ENCODE results near the gene NTNG2. TPM values are rescaled to one million over a fixed set of nuclear protein-coding genes. Genes with fewer than 3 reads are reported as not detected.

The NTNG2 gene
- polyA plus RNA-seq, 4 donors, result 0.21 to 0.67 (median 0.43) TPM

DNA sequence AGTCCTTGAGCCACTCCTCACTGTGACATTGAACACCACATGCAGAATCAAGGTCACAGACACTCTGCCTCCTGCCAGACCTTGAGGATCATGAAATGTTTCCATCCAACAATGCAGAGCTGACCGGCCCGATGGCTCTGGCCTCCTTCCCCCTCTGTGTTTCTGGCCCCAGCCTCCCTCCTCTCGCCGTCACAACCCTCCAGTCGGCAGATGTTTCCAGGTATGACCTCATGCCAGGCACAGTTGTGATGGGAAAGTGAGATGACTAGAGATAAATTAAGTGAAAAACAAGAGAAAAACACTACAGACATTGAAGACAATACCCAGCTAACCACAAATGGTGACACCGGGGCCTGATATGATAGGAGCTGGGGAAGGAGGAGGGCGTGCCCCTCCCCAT lies 9.8 kb downstream of the NTNG2 start:
- FAIRE-seq, result no peak
- H3K27me3 ChIP-seq (ENCODE audit: control insufficient read depth in 3 of 3, insufficient read depth in 3 of 3, low read length in 3 of 3), result peaks cover 6 to 30% (median 11%) of the 10 kb centered on the region in 3 donors
- no peaks in the 10 kb centered on the region for H3K4me1 ChIP-seq (ENCODE audit: control insufficient read depth in 3 of 3, insufficient read depth in 2 of 3, low read depth in 1 of 3, low read length in 2 of 3)
- no peak overlapping the region for H3K27ac ChIP-seq (ENCODE audit: low read depth in 1 of 3, low read length in 2 of 3)
- H3K4me3 ChIP-seq (ENCODE audit: low read depth in 1 of 3, low read length in 3 of 3), result no peak overlapping the region
- H3K36me3 ChIP-seq (ENCODE audit: control insufficient read depth in 3 of 3, insufficient read depth in 2 of 3, low read depth in 1 of 3, low read length in 3 of 3), result no peaks in the 10 kb centered on the region
- 47 to 59% (median 53%) methylated on average over 7 of the region's 7 CpGs for WGBS, 3 donors
- DNase-seq, result no peak
- H3K9me3 ChIP-seq (ENCODE audit: control insufficient read depth in 2 of 2, insufficient read depth in 1 of 2, low read depth in 1 of 2, low read length in 1 of 2), result no peaks in the 10 kb centered on the region

DNA sequence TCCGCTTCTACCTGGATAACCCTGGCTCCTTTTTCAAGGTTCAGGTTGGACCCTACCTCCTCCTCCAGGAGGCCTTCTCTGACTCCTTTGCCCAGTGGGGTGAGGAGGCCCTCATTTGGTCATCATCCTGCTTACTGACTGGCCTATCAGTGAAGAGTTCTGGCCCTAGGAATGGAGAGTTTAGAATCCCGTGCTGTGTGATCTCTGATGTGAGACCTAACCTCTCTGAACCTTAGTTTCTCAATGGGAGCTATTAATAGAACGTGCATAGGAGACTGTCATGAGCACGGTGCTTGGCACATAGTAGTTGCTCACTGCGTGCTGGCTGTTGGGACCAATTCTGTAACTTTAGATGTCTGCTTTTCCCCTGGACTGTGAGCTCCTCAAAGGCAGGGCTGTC lies 10.3 kb downstream of the NTNG2 start:
- FAIRE-seq, result no peak
- no peak overlapping the region for H3K27ac ChIP-seq (ENCODE audit: low read depth in 1 of 3, low read length in 2 of 3)
- H3K27me3 ChIP-seq (ENCODE audit: control insufficient read depth in 3 of 3, insufficient read depth in 3 of 3, low read length in 3 of 3), result peaks cover 6 to 25% (median 11%) of the 10 kb centered on the region in 3 donors
- no peaks in the 10 kb centered on the region for H3K9me3 ChIP-seq (ENCODE audit: control insufficient read depth in 2 of 2, insufficient read depth in 1 of 2, low read depth in 1 of 2, low read length in 1 of 2)
- no peaks in the 10 kb centered on the region for H3K4me1 ChIP-seq (ENCODE audit: control insufficient read depth in 3 of 3, insufficient read depth in 2 of 3, low read depth in 1 of 3, low read length in 2 of 3)
- no peaks in the 10 kb centered on the region for H3K36me3 ChIP-seq (ENCODE audit: control insufficient read depth in 3 of 3, insufficient read depth in 2 of 3, low read depth in 1 of 3, low read length in 3 of 3)
- H3K4me3 ChIP-seq (ENCODE audit: low read depth in 1 of 3, low read length in 3 of 3), result no peak overlapping the region
- WGBS, 3 donors, result 59 to 75% (median 75%) methylated on average over 5 of the region's 5 CpGs
- no peak for DNase-seq

DNA sequence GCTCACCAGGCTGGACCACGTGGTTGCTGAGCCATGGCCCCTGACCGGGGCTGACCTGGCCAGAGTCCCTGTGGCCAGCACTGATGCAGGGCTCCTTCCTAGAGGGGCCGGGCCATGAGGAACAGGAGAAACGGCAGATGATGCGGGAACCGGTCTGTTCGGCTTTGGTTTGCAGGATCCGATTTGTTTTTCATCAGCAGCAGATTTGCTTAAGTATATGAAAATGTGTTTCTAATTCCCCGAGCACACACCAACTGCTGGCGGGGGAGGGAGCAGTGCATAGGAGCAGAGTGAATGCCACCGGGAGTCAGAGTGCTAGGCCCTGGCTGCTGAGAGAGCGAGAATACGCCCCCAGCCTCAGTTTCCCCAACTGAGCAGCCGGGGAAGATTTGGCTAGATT lies 13.6 kb downstream of the NTNG2 start:
- FAIRE-seq (no peak), DNase-seq (no peak)
- Histone ChIP-seq H3K27ac (ENCODE audit: low read depth in 1 of 3, low read length in 2 of 3) (no peak overlapping the region), H3K9me3 (ENCODE audit: control insufficient read depth in 2 of 2, insufficient read depth in 1 of 2, low read depth in 1 of 2, low read length in 1 of 2) (no peaks in the 10 kb centered on the region), H3K36me3 (ENCODE audit: control insufficient read depth in 3 of 3, insufficient read depth in 2 of 3, low read depth in 1 of 3, low read length in 3 of 3) (no peaks in the 10 kb centered on the region), H3K4me1 (ENCODE audit: control insufficient read depth in 3 of 3, insufficient read depth in 2 of 3, low read depth in 1 of 3, low read length in 2 of 3) (no peaks in the 10 kb centered on the region), H3K4me3 (ENCODE audit: low read depth in 1 of 3, low read length in 3 of 3) (no peak overlapping the region), H3K27me3 (ENCODE audit: control insufficient read depth in 3 of 3, insufficient read depth in 3 of 3, low read length in 3 of 3) (peaks cover 0 to 2% (median 0%) of the 10 kb centered on the region in 3 donors)
- WGBS, 3 donors, result 45 to 61% (median 51%) methylated on average over 14 of the region's 14 CpGs

DNA sequence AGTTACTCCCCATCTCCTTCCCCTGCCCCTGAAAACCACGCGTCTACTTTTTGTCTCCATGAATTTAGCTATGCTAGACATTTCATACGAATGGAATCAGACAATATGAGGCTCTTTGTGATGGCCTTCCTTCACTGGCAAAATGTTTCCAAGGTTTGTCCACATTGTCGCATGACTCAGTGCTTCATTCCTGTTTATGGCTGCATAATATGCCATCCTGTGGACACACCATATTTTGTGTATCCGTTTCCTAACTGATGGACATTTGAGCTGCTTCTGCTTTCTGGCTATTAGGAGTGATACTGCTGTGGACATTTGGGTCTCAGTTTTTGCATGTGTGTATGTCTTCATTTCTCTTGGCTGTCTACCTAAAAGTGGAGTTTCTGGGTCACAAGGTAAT lies 14.5 kb downstream of the NTNG2 start:
- no peaks in the 10 kb centered on the region for H3K9me3 ChIP-seq (ENCODE audit: control insufficient read depth in 2 of 2, insufficient read depth in 1 of 2, low read depth in 1 of 2, low read length in 1 of 2)
- DNase-seq (no peak), FAIRE-seq (no peak)
- no peaks in the 10 kb centered on the region for H3K36me3 ChIP-seq (ENCODE audit: control insufficient read depth in 3 of 3, insufficient read depth in 2 of 3, low read depth in 1 of 3, low read length in 3 of 3)
- H3K27me3 ChIP-seq (ENCODE audit: control insufficient read depth in 3 of 3, insufficient read depth in 3 of 3, low read length in 3 of 3), result peaks cover 0 to 5% (median 0%) of the 10 kb centered on the region in 3 donors
- H3K4me1 ChIP-seq (ENCODE audit: control insufficient read depth in 3 of 3, insufficient read depth in 2 of 3, low read depth in 1 of 3, low read length in 2 of 3), result no peaks in the 10 kb centered on the region
- H3K27ac ChIP-seq (ENCODE audit: low read depth in 1 of 3, low read length in 2 of 3), result no peak overlapping the region
- H3K4me3 ChIP-seq (ENCODE audit: low read depth in 1 of 3, low read length in 3 of 3), result no peak overlapping the region
- WGBS, 3 donors, result 82 to 92% (median 90%) methylated on average over 5 of the region's 5 CpGs

DNA sequence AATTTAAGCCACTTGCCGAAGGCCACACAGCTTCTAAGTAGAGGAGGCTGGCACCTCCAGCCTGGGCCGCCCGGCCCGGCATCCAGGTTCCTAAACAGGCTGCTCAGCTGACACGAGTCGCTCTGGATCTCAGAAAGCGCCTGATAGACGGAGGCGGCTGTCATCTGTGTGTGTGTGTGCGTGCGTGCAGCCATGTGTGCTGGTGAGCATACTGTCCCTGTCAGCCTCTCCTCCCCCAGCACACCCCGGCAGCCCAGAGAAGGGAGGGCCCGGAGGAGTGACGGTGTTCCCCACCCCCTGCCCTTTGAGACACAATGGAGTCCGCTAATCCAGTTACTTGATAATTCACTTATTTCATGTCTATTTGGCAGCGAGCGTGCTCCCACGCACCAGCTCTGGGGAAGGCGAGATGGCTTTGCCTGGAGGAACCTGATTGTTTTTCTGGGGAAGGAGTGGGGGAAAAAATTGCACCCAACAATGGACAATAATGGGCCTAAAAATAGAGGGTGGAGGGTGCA lies 20.0 kb downstream of the NTNG2 start:
- FAIRE-seq (no peak), DNase-seq (no peak)
- no peak overlapping the region for H3K27ac ChIP-seq (ENCODE audit: low read depth in 1 of 3, low read length in 2 of 3)
- H3K9me3 ChIP-seq (ENCODE audit: control insufficient read depth in 2 of 2, insufficient read depth in 1 of 2, low read depth in 1 of 2, low read length in 1 of 2), result no peaks in the 10 kb centered on the region
- peaks cover 3 to 55% (median 13%) of the 10 kb centered on the region in 3 donors for H3K27me3 ChIP-seq (ENCODE audit: control insufficient read depth in 3 of 3, insufficient read depth in 3 of 3, low read length in 3 of 3)
- no peaks in the 10 kb centered on the region for H3K4me1 ChIP-seq (ENCODE audit: control insufficient read depth in 3 of 3, insufficient read depth in 2 of 3, low read depth in 1 of 3, low read length in 2 of 3)
- WGBS, 3 donors, result 36 to 61% (median 58%) methylated on average over 19 of the region's 19 CpGs
- H3K36me3 ChIP-seq (ENCODE audit: control insufficient read depth in 3 of 3, insufficient read depth in 2 of 3, low read depth in 1 of 3, low read length in 3 of 3), result no peaks in the 10 kb centered on the region
- no peak overlapping the region for H3K4me3 ChIP-seq (ENCODE audit: low read depth in 1 of 3, low read length in 3 of 3)

DNA sequence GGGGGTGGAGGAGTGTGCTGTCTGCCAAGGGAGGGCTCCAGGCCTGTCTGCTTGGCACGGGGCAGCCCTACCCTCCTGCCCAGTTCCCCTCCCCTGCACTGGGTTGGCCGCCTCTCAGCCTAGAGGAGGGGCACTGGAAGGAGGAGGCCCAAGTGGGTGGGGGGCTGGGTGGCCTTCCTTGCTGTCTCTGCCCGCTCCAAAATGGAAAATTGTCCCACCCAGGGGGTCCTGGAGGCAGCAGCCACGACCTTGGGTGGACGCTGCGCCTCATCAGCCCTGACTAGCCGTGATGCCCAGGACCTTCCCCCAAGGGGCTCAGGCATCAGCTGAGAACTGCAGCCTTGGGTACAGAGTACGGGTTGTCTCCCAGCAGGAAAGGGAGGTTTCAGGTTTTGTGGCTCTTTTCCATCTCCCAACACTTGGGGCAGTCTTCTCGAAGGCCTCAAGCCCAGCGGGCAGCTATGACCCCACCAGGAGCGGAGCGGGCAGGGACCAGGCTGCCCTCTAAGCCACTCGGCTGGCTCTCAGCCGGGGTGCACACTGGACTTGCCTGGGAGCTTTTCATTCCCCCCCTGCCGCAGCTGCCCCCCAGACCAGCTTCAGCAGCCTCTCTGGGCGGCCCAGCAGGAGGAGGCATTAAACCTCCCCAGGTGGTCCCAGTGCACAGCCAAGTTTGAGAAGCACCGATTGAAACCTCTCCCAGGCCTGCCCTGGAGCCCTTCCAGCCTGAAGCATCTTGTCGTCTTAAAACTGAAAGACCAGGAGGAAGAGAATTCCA lies 20.6 kb downstream of the NTNG2 start:
- H3K27me3 ChIP-seq (ENCODE audit: control insufficient read depth in 3 of 3, insufficient read depth in 3 of 3, low read length in 3 of 3), result peaks cover 3 to 60% (median 18%) of the 10 kb centered on the region in 3 donors
- no peak for FAIRE-seq
- no peaks in the 10 kb centered on the region for H3K4me1 ChIP-seq (ENCODE audit: control insufficient read depth in 3 of 3, insufficient read depth in 2 of 3, low read depth in 1 of 3, low read length in 2 of 3)
- no peaks in the 10 kb centered on the region for H3K9me3 ChIP-seq (ENCODE audit: control insufficient read depth in 2 of 2, insufficient read depth in 1 of 2, low read depth in 1 of 2, low read length in 1 of 2)
- H3K36me3 ChIP-seq (ENCODE audit: control insufficient read depth in 3 of 3, insufficient read depth in 2 of 3, low read depth in 1 of 3, low read length in 3 of 3), result no peaks in the 10 kb centered on the region
- WGBS, 3 donors, result 30 to 47% (median 44%) methylated on average over 16 to 18 of the region's 18 CpGs
- H3K4me3 ChIP-seq (ENCODE audit: low read depth in 1 of 3, low read length in 3 of 3), result no peak overlapping the region
- DNase-seq, result no peak
- H3K27ac ChIP-seq (ENCODE audit: low read depth in 1 of 3, low read length in 2 of 3), result no peak overlapping the region

DNA sequence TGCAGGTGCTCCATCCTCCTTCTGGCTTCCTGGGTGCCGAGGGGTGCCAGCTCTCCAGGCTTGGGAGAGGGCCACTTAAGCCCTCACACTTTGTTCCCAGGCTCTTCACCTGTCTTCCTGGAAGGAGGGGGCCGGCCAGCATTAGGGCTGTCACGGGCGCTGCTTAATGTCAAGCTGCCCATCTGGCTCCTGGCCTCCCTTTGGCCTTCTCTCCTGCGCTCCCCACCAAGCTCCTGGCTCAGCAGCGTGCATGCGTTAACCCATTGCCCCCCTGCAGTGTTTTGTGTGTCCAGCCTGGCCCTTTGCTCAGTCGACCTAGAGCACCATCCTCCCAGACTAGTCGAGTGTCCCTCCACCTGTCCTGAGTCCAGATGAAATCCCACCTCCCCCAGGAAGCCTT lies 21.3 kb downstream of the NTNG2 start:
- Histone ChIP-seq H3K4me1 (ENCODE audit: control insufficient read depth in 3 of 3, insufficient read depth in 2 of 3, low read depth in 1 of 3, low read length in 2 of 3) (no peaks in the 10 kb centered on the region), H3K9me3 (ENCODE audit: control insufficient read depth in 2 of 2, insufficient read depth in 1 of 2, low read depth in 1 of 2, low read length in 1 of 2) (no peaks in the 10 kb centered on the region), H3K27ac (ENCODE audit: low read depth in 1 of 3, low read length in 2 of 3) (no peak overlapping the region), H3K36me3 (ENCODE audit: control insufficient read depth in 3 of 3, insufficient read depth in 2 of 3, low read depth in 1 of 3, low read length in 3 of 3) (no peaks in the 10 kb centered on the region), H3K4me3 (ENCODE audit: low read depth in 1 of 3, low read length in 3 of 3) (no peak overlapping the region), H3K27me3 (ENCODE audit: control insufficient read depth in 3 of 3, insufficient read depth in 3 of 3, low read length in 3 of 3) (peaks cover 3 to 66% (median 18%) of the 10 kb centered on the region in 3 donors)
- 45 to 57% (median 49%) methylated on average over 9 of the region's 9 CpGs for WGBS, 3 donors
- DNase-seq (no peak), FAIRE-seq (no peak)

DNA sequence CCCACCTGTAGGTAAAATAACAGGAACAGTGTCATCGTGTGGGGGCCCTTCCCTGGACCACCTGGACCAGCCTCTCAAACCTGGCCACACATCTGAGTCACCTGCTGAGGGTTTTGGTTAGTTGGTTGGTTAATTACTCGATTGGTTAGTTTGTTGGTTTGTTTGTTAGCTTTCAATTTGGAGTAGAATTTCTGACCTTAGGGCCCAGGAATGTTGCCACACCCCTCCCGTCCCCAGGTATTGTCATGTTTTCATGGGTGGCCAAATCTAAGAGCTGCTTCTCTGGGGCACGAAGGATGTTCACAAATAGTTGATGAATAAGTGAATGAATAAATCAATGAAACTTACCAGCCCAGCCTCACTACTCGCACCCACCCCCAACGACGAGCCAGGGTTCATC lies 21.9 kb downstream of the NTNG2 start:
- H3K36me3 ChIP-seq (ENCODE audit: control insufficient read depth in 3 of 3, insufficient read depth in 2 of 3, low read depth in 1 of 3, low read length in 3 of 3), result no peaks in the 10 kb centered on the region
- no peaks in the 10 kb centered on the region for H3K4me1 ChIP-seq (ENCODE audit: control insufficient read depth in 3 of 3, insufficient read depth in 2 of 3, low read depth in 1 of 3, low read length in 2 of 3)
- DNase-seq (no peak), FAIRE-seq (no peak)
- no peak overlapping the region for H3K27ac ChIP-seq (ENCODE audit: low read depth in 1 of 3, low read length in 2 of 3)
- no peaks in the 10 kb centered on the region for H3K9me3 ChIP-seq (ENCODE audit: control insufficient read depth in 2 of 2, insufficient read depth in 1 of 2, low read depth in 1 of 2, low read length in 1 of 2)
- no peak overlapping the region for H3K4me3 ChIP-seq (ENCODE audit: low read depth in 1 of 3, low read length in 3 of 3)
- peaks cover 3 to 69% (median 18%) of the 10 kb centered on the region in 3 donors for H3K27me3 ChIP-seq (ENCODE audit: control insufficient read depth in 3 of 3, insufficient read depth in 3 of 3, low read length in 3 of 3)
- 15 to 57% (median 36%) methylated on average over 5 to 7 of the region's 7 CpGs for WGBS, 3 donors

Measured in small intestine (tissue), 7 donors.